ENCODE measurements around the gene B4GALT2. TPM values are rescaled to one million over a fixed set of nuclear protein-coding genes. Genes with fewer than 3 reads are reported as not detected.

The B4GALT2 gene
- total and polyA plus RNA-seq, 9 of the 15 experiments (the other 6 are each of a cell fraction or from before 2014, with no cell fraction given) = 1.3 to 86.8 (median 43.8) TPM

DNA sequence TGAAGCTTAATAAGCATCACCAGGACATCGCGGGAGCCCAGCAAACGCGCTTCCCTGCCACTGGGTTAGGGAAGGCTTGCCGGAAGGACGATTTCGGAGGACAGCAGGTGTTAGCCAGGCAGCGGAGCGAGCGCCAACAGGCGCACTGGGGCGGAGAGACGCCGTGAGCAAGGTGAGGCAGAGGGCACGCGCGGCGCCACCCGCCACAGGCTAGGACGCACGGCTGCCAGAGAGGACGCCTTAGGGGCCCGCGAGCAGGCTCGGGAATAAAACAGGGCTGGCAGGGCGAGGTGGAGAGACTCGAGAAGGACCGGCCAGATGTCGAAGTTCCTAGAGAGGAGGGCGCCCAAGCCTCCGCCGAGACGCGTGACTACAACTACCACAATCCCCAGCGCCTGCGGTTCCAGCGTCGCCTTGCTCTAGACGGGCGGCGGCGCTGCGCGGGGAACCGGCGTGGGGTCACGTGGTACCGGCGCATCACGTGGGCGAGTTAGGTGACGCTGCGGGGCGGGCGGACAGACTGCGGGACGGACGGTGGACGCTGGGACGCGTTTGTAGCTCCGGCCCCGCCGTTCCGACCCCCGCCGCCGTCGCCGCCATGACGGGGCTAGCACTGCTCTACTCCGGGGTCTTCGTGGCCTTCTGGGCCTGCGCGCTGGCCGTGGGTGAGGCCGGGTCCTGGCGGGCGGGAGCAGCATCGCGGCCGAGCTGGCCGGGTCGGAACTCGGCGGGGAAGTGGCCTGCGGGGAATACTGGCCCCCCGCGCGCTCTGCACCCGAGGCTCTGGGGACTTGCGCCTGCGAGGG lies 4.4 kb upstream of the B4GALT2 start, which contains the start of gene ATP6V0B (continued):
- TF ChIP-seq, protein P1, sequence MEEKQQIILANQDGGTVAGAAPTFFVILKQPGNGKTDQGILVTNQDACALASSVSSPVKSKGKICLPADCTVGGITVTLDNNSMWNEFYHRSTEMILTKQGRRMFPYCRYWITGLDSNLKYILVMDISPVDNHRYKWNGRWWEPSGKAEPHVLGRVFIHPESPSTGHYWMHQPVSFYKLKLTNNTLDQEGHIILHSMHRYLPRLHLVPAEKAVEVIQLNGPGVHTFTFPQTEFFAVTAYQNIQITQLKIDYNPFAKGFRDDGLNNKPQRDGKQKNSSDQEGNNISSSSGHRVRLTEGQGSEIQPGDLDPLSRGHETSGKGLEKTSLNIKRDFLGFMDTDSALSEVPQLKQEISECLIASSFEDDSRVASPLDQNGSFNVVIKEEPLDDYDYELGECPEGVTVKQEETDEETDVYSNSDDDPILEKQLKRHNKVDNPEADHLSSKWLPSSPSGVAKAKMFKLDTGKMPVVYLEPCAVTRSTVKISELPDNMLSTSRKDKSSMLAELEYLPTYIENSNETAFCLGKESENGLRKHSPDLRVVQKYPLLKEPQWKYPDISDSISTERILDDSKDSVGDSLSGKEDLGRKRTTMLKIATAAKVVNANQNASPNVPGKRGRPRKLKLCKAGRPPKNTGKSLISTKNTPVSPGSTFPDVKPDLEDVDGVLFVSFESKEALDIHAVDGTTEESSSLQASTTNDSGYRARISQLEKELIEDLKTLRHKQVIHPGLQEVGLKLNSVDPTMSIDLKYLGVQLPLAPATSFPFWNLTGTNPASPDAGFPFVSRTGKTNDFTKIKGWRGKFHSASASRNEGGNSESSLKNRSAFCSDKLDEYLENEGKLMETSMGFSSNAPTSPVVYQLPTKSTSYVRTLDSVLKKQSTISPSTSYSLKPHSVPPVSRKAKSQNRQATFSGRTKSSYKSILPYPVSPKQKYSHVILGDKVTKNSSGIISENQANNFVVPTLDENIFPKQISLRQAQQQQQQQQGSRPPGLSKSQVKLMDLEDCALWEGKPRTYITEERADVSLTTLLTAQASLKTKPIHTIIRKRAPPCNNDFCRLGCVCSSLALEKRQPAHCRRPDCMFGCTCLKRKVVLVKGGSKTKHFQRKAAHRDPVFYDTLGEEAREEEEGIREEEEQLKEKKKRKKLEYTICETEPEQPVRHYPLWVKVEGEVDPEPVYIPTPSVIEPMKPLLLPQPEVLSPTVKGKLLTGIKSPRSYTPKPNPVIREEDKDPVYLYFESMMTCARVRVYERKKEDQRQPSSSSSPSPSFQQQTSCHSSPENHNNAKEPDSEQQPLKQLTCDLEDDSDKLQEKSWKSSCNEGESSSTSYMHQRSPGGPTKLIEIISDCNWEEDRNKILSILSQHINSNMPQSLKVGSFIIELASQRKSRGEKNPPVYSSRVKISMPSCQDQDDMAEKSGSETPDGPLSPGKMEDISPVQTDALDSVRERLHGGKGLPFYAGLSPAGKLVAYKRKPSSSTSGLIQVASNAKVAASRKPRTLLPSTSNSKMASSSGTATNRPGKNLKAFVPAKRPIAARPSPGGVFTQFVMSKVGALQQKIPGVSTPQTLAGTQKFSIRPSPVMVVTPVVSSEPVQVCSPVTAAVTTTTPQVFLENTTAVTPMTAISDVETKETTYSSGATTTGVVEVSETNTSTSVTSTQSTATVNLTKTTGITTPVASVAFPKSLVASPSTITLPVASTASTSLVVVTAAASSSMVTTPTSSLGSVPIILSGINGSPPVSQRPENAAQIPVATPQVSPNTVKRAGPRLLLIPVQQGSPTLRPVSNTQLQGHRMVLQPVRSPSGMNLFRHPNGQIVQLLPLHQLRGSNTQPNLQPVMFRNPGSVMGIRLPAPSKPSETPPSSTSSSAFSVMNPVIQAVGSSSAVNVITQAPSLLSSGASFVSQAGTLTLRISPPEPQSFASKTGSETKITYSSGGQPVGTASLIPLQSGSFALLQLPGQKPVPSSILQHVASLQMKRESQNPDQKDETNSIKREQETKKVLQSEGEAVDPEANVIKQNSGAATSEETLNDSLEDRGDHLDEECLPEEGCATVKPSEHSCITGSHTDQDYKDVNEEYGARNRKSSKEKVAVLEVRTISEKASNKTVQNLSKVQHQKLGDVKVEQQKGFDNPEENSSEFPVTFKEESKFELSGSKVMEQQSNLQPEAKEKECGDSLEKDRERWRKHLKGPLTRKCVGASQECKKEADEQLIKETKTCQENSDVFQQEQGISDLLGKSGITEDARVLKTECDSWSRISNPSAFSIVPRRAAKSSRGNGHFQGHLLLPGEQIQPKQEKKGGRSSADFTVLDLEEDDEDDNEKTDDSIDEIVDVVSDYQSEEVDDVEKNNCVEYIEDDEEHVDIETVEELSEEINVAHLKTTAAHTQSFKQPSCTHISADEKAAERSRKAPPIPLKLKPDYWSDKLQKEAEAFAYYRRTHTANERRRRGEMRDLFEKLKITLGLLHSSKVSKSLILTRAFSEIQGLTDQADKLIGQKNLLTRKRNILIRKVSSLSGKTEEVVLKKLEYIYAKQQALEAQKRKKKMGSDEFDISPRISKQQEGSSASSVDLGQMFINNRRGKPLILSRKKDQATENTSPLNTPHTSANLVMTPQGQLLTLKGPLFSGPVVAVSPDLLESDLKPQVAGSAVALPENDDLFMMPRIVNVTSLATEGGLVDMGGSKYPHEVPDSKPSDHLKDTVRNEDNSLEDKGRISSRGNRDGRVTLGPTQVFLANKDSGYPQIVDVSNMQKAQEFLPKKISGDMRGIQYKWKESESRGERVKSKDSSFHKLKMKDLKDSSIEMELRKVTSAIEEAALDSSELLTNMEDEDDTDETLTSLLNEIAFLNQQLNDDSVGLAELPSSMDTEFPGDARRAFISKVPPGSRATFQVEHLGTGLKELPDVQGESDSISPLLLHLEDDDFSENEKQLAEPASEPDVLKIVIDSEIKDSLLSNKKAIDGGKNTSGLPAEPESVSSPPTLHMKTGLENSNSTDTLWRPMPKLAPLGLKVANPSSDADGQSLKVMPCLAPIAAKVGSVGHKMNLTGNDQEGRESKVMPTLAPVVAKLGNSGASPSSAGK (IDR thresholded peaks at IDR 0.05) = peak; percentile 74
- TF ChIP-seq SIN3A (IDR thresholded peaks at IDR 0.05; ENCODE audit: borderline replicate concordance in 2 of 2, control insufficient read depth in 1 of 2, low read depth in 2 of 2, low read length in 2 of 2) (peak in 1 of 2 experiments; percentile 85; a peak in 2 of 4 replicates), PTRF (tag; IDR thresholded peaks at IDR 0.05) (no peak), ZNF311 (CRISPR knock-in tag; IDR thresholded peaks at IDR 0.05) (no peak), HSF4 (CRISPR knock-in tag; IDR thresholded peaks at IDR 0.05; ENCODE audit: borderline replicate concordance) (no peak), SREBF1 (IDR thresholded peaks at IDR 0.05; ENCODE audit: borderline replicate concordance, low read depth, low read length) (peak; percentile 81), FOXA1 (IDR thresholded peaks at IDR 0.05; ENCODE audit: borderline replicate concordance) (no peak), ZNF785 (CRISPR knock-in tag; IDR thresholded peaks at IDR 0.05) (no peak), ZNF140 (CRISPR knock-in tag; IDR thresholded peaks at IDR 0.05) (no peak), ZNF408 (CRISPR knock-in tag; IDR thresholded peaks at IDR 0.05; ENCODE audit: low read depth) (no peak), KLF13 (tag; IDR thresholded peaks at IDR 0.05; ENCODE audit: borderline replicate concordance, low read depth) (no peak), GTF2A2 (tag; IDR thresholded peaks at IDR 0.05) (no peak)
- TF ChIP-seq, protein P2, sequence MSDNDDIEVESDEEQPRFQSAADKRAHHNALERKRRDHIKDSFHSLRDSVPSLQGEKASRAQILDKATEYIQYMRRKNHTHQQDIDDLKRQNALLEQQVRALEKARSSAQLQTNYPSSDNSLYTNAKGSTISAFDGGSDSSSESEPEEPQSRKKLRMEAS (CRISPR knock-in tag; IDR thresholded peaks at IDR 0.05) = peak; percentile 96

All from K562 (cell line).